Small intestine (tissue), 7 donors: ENCODE data around the gene DCAF17. TPM values are rescaled to one million over a fixed set of nuclear protein-coding genes. Genes with fewer than 3 reads are reported as not detected.

ENCODE experiments used
- DNase-seq, 2 donors: peaks; one replicate each; pipeline versions ENCODE4 v3.0.0 to v3.0.0-alpha.2; 2013
- FAIRE-seq: peaks from 2 replicates; lab custom pipeline; 2012; peaks lifted over from hg19 to GRCh38; lab: Jason Lieb, UNC
- H3K27ac ChIP-seq, 3 donors: one replicate each; pipeline ENCODE4 v1.5.1; 2013; ENCODE audit warnings: low read length in 2 of 3, mild to moderate bottlenecking in 2 of 3, control low read depth in 1 of 3, inconsistent platforms in 1 of 3, low read depth in 1 of 3, moderate library complexity in 1 of 3
- H3K27me3 ChIP-seq, 3 donors: one replicate each; pipeline ENCODE4 v1.6.1; 2013; ENCODE audit warnings: low read length in 3 of 3, inconsistent platforms in 1 of 3; ENCODE audit not compliant: control insufficient read depth in 3 of 3, insufficient read depth in 3 of 3
- H3K36me3 ChIP-seq, 3 donors: one replicate each; pipeline ENCODE4 v1.6.1; 2013; ENCODE audit warnings: low read length in 3 of 3, inconsistent platforms in 1 of 3, low read depth in 1 of 3, mild to moderate bottlenecking in 1 of 3, moderate library complexity in 1 of 3; ENCODE audit not compliant: control insufficient read depth in 3 of 3, insufficient read depth in 2 of 3
- H3K4me1 ChIP-seq, 3 donors: one replicate each; pipeline ENCODE4 v1.6.1; 2013; ENCODE audit warnings: low read length in 2 of 3, inconsistent platforms in 1 of 3, low read depth in 1 of 3, mild to moderate bottlenecking in 1 of 3, moderate library complexity in 1 of 3; ENCODE audit not compliant: control insufficient read depth in 3 of 3, insufficient read depth in 2 of 3
- H3K4me3 ChIP-seq, 3 donors: one replicate each; pipeline ENCODE4 v1.5.1; 2013; ENCODE audit warnings: low read length in 3 of 3, control low read depth in 1 of 3, inconsistent platforms in 1 of 3, low read depth in 1 of 3, mild to moderate bottlenecking in 1 of 3, moderate library complexity in 1 of 3
- H3K9me3 ChIP-seq, 2 donors: one replicate each; pipeline ENCODE4 v1.6.1; 2013; ENCODE audit warnings: low read depth in 1 of 2, low read length in 1 of 2; ENCODE audit not compliant: control insufficient read depth in 2 of 2, insufficient read depth in 1 of 2
- WGBS, 3 donors: extraction: QIAGEN DNeasy Blood & Tissue Kit; methylation state at CpG; one replicate each; pipeline ENCODE4 v1.1.7; 2013; 5-methylcytosine and 5-hydroxymethylcytosine counted together
- polyA plus RNA-seq, 4 donors: library from polyadenylated mRNA; stranded (reverse) in 3 of 4; unstranded in 1 of 4; fragments of 200-250 nt in 3 of 4; fragments of 120-200 nt in 1 of 4; gene quantifications; one replicate each; pipeline versions ENCODE4 v1.2.1 to v1.2.3, GENCODE V29; 2013
- donor health status: healthy with polysubstance abuse.
- donor health status: control.
- donor health status: control.
- donor health status: Bipolar disorder and iron deficiency.
- donor health status: healthy.

DCAF17 gene
- polyA plus RNA-seq, 4 donors = 3.5 to 19.3 (median 5.7) TPM

GRCh38 chr2:171516793-171517192 is 82.8 kb downstream of the DCAF17 start:
- FAIRE-seq (no peak), DNase-seq (no peak)
- Histone ChIP-seq H3K27ac (no peak overlapping the region), H3K4me1 (peaks cover 0 to 4% (median 1%) of the 10 kb centered on the region in 3 donors), H3K27me3 (peaks cover 0 to 14% (median 0%) of the 10 kb centered on the region in 3 donors), H3K4me3 (no peak overlapping the region), H3K36me3 (no peaks in the 10 kb centered on the region), H3K9me3 (no peaks in the 10 kb centered on the region)
- WGBS, 3 donors = 89 to 95% (median 93%) methylated on average over 5 of the region's 5 CpGs

- Histone ChIP-seq H3K27ac (no peak overlapping the region), H3K9me3 (no peaks in the 10 kb centered on the region), H3K4me1 (peaks cover 0 to 12% (median 0%) of the 10 kb centered on the region in 3 donors), H3K27me3 (peaks cover 0 to 40% (median 0%) of the 10 kb centered on the region in 3 donors), H3K36me3 (no peaks in the 10 kb centered on the region), H3K4me3 (no peak overlapping the region)
- FAIRE-seq = no peak
- 85 to 98% (median 85%) methylated on average over 5 of the region's 5 CpGs for WGBS, 3 donors
- DNase-seq = no peak
Measured at GRCh38 chr2:171520471-171520870, 86.4 kb downstream of the DCAF17 start.

- Histone ChIP-seq H3K4me1 (peaks cover 0 to 12% (median 0%) of the 10 kb centered on the region in 3 donors), H3K27me3 (peaks cover 0 to 40% (median 0%) of the 10 kb centered on the region in 3 donors), H3K9me3 (no peaks in the 10 kb centered on the region), H3K36me3 (no peaks in the 10 kb centered on the region), H3K27ac (peak overlapping the region; percentile 73 to 84 (median 81)), H3K4me3 (peak overlapping the region in 2 of 3 donors; percentile 69 to 88)
- WGBS, 3 donors = 30 to 58% (median 46%) methylated on average over 5 of the region's 5 CpGs
- peak in 1 of 2 donors; percentile 31 for DNase-seq
- no peak for FAIRE-seq
Measured at GRCh38 chr2:171521361-171522051, 87.5 kb downstream of the DCAF17 start.

GRCh38 chr2:171522052-171522787 is 88.2 kb downstream of the DCAF17 start, which contains the start of gene CYBRD1:
CYBRD1 (plus strand) TSS chr2:171522474; CDS start chr2:171522546, 72 bp downstream.
- DNase-seq (peak; percentile 55 to 92), FAIRE-seq (no peak)
- Histone ChIP-seq H3K27ac (peak within 1 kb of the TSS; percentile 73 to 84 (median 81)), H3K27me3 (peaks cover 0 to 40% (median 0%) of the 10 kb centered on the region in 3 donors), H3K4me1 (peaks cover 0 to 12% (median 0%) of the 10 kb centered on the region in 3 donors), H3K4me3 (peak within 1 kb of the TSS; percentile 65 to 88 (median 69)), H3K9me3 (no peaks in the 10 kb centered on the region), H3K36me3 (no peaks in the 10 kb centered on the region)
- 0 to 1% (median 1%) methylated on average over 41 to 45 of the region's 45 CpGs for WGBS, 3 donors

- Histone ChIP-seq H3K4me3 (peak overlapping the region; percentile 65 to 88 (median 69)), H3K36me3 (no peaks in the 10 kb centered on the region), H3K27ac (peak overlapping the region; percentile 73 to 84 (median 81)), H3K4me1 (peaks cover 0 to 12% (median 0%) of the 10 kb centered on the region in 3 donors), H3K9me3 (no peaks in the 10 kb centered on the region), H3K27me3 (peaks cover 0 to 40% (median 0%) of the 10 kb centered on the region in 3 donors)
- WGBS, 3 donors = 0 to 1% (median 1%) methylated on average over 7 to 29 of the region's 29 CpGs
- peak in 1 of 2 donors; percentile 41 for DNase-seq
- no peak for FAIRE-seq
Measured at GRCh38 chr2:171522788-171523087, 88.7 kb downstream of the DCAF17 start.

GRCh38 chr2:171523088-171524017 is 89.3 kb downstream of the DCAF17 start:
- FAIRE-seq = no peak
- H3K4me3 ChIP-seq = peak overlapping the region; percentile 65 to 88 (median 69)

GRCh38 chr2:171524018-171524401 is 90.0 kb downstream of the DCAF17 start:
- peaks cover 0 to 12% (median 0%) of the 10 kb centered on the region in 3 donors for H3K4me1 ChIP-seq
- H3K9me3 ChIP-seq = no peaks in the 10 kb centered on the region
- H3K4me3 ChIP-seq = peak overlapping the region in 2 of 3 donors; percentile 69 to 88
- WGBS, 3 donors = 22 to 29% (median 24%) methylated on average over 6 of the region's 6 CpGs
- DNase-seq (peak in 1 of 2 donors; percentile 59), FAIRE-seq (no peak)
- peaks cover 0 to 42% (median 0%) of the 10 kb centered on the region in 3 donors for H3K27me3 ChIP-seq
- peak overlapping the region; percentile 73 to 84 (median 81) for H3K27ac ChIP-seq
- peaks cover 0 to 4% (median 0%) of the 10 kb centered on the region in 3 donors for H3K36me3 ChIP-seq

More at GRCh38 chr2:171523088-171524017, 89.3 kb downstream of the DCAF17 start:
- Histone ChIP-seq H3K27me3 (peaks cover 0 to 41% (median 0%) of the 10 kb centered on the region in 3 donors), H3K4me1 (peaks cover 0 to 12% (median 0%) of the 10 kb centered on the region in 3 donors), H3K9me3 (no peaks in the 10 kb centered on the region), H3K36me3 (peaks cover 0 to 2% (median 0%) of the 10 kb centered on the region in 3 donors), H3K27ac (peak overlapping the region; percentile 73 to 84 (median 81))
- peak; percentile 52 to 65 for DNase-seq
- WGBS, 3 donors = 0 to 2% (median 1%) methylated on average over 62 of the region's 62 CpGs
